ENCODE data around the gene CSMD2. TPM values are rescaled to one million over a fixed set of nuclear protein-coding genes. Genes with fewer than 3 reads are reported as not detected.
A peak's percentile ranks its signal among the peaks of the same experiment; 100 is the strongest.

CSMD2 gene
- polyA plus RNA-seq, 4 donors, result under 0.01 to 0.54 (median 0.09) TPM

DNA sequence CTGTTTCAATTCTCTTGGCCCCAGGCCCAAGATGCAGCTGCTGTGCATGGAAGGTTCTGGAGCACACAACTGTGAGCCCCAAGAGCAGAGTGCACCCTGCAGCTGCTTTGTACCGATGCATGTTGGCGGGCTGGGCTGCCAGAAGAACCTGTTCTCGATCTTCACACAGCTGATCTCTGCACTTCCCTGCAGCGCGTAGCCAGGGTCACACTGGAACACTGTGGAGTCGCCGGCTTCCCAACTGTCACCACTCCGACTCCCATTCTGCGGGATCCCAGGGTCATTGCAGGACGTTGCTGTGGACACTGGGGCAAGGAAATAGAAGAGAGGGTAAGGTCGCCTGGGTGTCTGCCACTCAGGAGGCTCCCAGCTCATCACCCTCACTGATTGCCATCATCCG lies 507.2 kb downstream of the CSMD2 start:
- DNase-seq (no peak), FAIRE-seq (no peak)
- 80 to 82% (median 82%) methylated on average over 12 of the region's 12 CpGs for WGBS, 3 donors

DNA sequence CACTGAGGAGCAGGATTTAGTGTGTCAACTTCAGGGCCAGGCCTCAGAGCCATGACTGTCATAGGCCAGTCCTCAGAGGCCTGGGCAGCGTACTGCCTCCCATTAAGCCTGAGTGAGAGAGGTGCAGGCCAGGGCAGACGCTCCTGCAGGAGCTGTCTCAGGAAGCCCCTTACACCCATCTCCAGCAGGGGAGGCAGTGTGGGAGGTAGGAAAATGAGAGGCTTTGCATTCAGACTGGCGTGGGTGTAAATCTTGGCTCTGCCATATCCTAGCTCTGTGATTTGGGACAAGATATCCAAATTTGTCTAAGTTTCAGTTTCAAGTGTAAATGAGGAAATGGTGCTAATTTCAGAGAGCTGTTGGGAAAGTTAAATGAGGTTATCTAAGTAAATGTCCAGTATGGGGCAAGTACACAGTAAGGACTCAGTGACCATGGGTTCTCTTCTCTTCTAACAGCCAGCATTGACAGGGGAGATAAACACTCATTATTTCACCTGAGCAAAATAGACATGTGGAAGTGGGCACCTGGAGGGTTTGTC lies 508.5 kb downstream of the CSMD2 start:
- H3K4me3 ChIP-seq (ENCODE audit: low read depth in 1 of 3, low read length in 3 of 3), result no peak overlapping the region
- WGBS, 3 donors, result 86 to 90% (median 88%) methylated on average over 3 of the region's 3 CpGs
- FAIRE-seq, result no peak
- no peaks in the 10 kb centered on the region for H3K9me3 ChIP-seq (ENCODE audit: control insufficient read depth in 2 of 2, insufficient read depth in 1 of 2, low read depth in 1 of 2, low read length in 1 of 2)
- H3K4me1 ChIP-seq (ENCODE audit: control insufficient read depth in 3 of 3, insufficient read depth in 2 of 3, low read depth in 1 of 3, low read length in 2 of 3), result peaks cover 0 to 4% (median 0%) of the 10 kb centered on the region in 3 donors
- DNase-seq, result no peak
- H3K36me3 ChIP-seq (ENCODE audit: control insufficient read depth in 3 of 3, insufficient read depth in 2 of 3, low read depth in 1 of 3, low read length in 3 of 3), result no peaks in the 10 kb centered on the region
- no peaks in the 10 kb centered on the region for H3K27me3 ChIP-seq (ENCODE audit: control insufficient read depth in 3 of 3, insufficient read depth in 3 of 3, low read length in 3 of 3)
- no peak overlapping the region for H3K27ac ChIP-seq (ENCODE audit: low read depth in 1 of 3, low read length in 2 of 3)

More for the DNA sequence above, 507.2 kb downstream of the CSMD2 start:
- no peak overlapping the region for H3K4me3 ChIP-seq (ENCODE audit: low read depth in 1 of 3, low read length in 3 of 3)
- no peaks in the 10 kb centered on the region for H3K9me3 ChIP-seq (ENCODE audit: control insufficient read depth in 2 of 2, insufficient read depth in 1 of 2, low read depth in 1 of 2, low read length in 1 of 2)
- peaks cover 0 to 4% (median 0%) of the 10 kb centered on the region in 3 donors for H3K4me1 ChIP-seq (ENCODE audit: control insufficient read depth in 3 of 3, insufficient read depth in 2 of 3, low read depth in 1 of 3, low read length in 2 of 3)
- H3K36me3 ChIP-seq (ENCODE audit: control insufficient read depth in 3 of 3, insufficient read depth in 2 of 3, low read depth in 1 of 3, low read length in 3 of 3), result no peaks in the 10 kb centered on the region
- H3K27me3 ChIP-seq (ENCODE audit: control insufficient read depth in 3 of 3, insufficient read depth in 3 of 3, low read length in 3 of 3), result no peaks in the 10 kb centered on the region
- no peak overlapping the region for H3K27ac ChIP-seq (ENCODE audit: low read depth in 1 of 3, low read length in 2 of 3)

DNA sequence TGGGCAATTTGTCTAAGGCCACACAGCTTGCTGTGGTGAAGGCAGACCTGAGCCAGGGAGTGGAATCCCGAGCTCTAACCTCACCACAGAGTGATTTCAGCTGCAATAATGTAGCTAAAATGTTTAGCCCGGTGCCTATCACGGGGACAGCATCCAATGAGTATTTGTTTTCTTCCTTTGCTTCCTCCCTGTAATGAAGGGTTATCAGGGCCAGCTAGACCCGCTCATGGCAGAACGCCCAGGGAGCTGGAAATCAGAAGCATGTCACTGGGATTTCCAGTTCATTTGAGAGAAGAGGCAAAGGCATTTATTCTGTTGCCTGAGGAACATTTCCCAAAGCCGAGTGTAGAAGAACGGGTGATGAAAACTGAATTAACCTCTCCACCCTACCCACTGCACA lies 509.5 kb downstream of the CSMD2 start:
- Histone ChIP-seq H3K4me3 (ENCODE audit: low read depth in 1 of 3, low read length in 3 of 3) (no peak overlapping the region), H3K4me1 (ENCODE audit: control insufficient read depth in 3 of 3, insufficient read depth in 2 of 3, low read depth in 1 of 3, low read length in 2 of 3) (peaks cover 0 to 4% (median 0%) of the 10 kb centered on the region in 3 donors), H3K9me3 (ENCODE audit: control insufficient read depth in 2 of 2, insufficient read depth in 1 of 2, low read depth in 1 of 2, low read length in 1 of 2) (no peaks in the 10 kb centered on the region), H3K27me3 (ENCODE audit: control insufficient read depth in 3 of 3, insufficient read depth in 3 of 3, low read length in 3 of 3) (no peaks in the 10 kb centered on the region), H3K36me3 (ENCODE audit: control insufficient read depth in 3 of 3, insufficient read depth in 2 of 3, low read depth in 1 of 3, low read length in 3 of 3) (no peaks in the 10 kb centered on the region), H3K27ac (ENCODE audit: low read depth in 1 of 3, low read length in 2 of 3) (no peak overlapping the region)
- FAIRE-seq (no peak), DNase-seq (no peak)
- WGBS, 3 donors, result 44 to 57% (median 51%) methylated on average over 7 of the region's 7 CpGs

DNA sequence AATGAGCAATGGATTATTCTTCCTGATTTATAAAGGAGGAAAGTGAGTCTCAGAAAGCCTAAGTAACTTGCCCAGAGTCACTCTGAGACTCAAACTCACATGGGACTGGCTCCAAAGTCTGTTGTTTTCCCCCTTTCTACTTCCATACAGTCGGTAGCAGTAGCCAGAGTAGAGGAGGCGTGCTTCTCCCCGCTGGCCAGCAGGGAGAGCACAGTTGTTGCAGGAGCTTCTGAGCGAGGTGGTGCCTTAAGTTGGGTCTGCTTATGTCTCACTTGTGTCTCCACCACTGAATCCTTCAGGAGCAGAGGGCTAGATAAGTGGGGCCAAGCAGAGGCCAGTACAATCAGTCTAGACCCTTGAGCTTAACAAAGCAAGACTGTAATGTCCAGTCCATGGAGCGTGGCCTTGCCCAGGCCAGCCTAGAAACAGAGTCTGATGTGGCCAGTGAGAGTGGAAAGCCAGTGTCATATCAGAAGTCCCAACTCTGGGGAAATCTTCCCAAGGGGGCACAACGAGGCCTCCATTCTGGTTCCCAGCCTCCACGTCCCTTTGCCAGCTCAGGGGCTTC lies 510.7 kb downstream of the CSMD2 start:
- H3K9me3 ChIP-seq (ENCODE audit: control insufficient read depth in 2 of 2, insufficient read depth in 1 of 2, low read depth in 1 of 2, low read length in 1 of 2), result no peaks in the 10 kb centered on the region
- WGBS, 3 donors, result 62 to 65% (median 63%) methylated on average over 7 of the region's 7 CpGs
- no peak overlapping the region for H3K27ac ChIP-seq (ENCODE audit: low read depth in 1 of 3, low read length in 2 of 3)
- DNase-seq (peak in 1 of 2 donors; percentile 14), FAIRE-seq (no peak)
- no peaks in the 10 kb centered on the region for H3K27me3 ChIP-seq (ENCODE audit: control insufficient read depth in 3 of 3, insufficient read depth in 3 of 3, low read length in 3 of 3)
- H3K4me1 ChIP-seq (ENCODE audit: control insufficient read depth in 3 of 3, insufficient read depth in 2 of 3, low read depth in 1 of 3, low read length in 2 of 3), result peaks cover 0 to 4% (median 0%) of the 10 kb centered on the region in 3 donors
- H3K36me3 ChIP-seq (ENCODE audit: control insufficient read depth in 3 of 3, insufficient read depth in 2 of 3, low read depth in 1 of 3, low read length in 3 of 3), result no peaks in the 10 kb centered on the region
- no peak overlapping the region for H3K4me3 ChIP-seq (ENCODE audit: low read depth in 1 of 3, low read length in 3 of 3)

DNA sequence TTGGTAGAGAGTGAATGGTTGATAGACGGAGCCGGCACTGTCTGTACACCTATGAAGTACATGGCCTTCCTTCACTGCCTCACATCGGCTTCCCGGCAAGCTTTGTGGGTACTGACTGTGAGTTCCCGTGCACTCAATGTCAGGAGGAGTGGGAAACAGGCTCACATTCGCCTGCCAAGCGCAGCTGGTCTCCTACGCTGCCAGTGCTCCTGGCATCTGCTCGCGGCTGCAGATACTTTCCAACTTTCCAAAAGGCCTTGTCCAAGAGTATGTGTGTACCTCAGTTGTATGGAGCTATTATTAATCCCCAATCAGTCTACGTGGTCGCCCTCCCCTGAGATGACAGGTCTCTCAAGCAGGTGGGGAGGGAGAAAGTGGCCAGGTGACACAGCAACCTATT lies 511.8 kb downstream of the CSMD2 start:
- H3K36me3 ChIP-seq (ENCODE audit: control insufficient read depth in 3 of 3, insufficient read depth in 2 of 3, low read depth in 1 of 3, low read length in 3 of 3), result no peaks in the 10 kb centered on the region
- no peak overlapping the region for H3K27ac ChIP-seq (ENCODE audit: low read depth in 1 of 3, low read length in 2 of 3)
- no peaks in the 10 kb centered on the region for H3K27me3 ChIP-seq (ENCODE audit: control insufficient read depth in 3 of 3, insufficient read depth in 3 of 3, low read length in 3 of 3)
- no peak overlapping the region for H3K4me3 ChIP-seq (ENCODE audit: low read depth in 1 of 3, low read length in 3 of 3)
- WGBS, 3 donors, result 86 to 93% (median 93%) methylated on average over 12 of the region's 12 CpGs
- no peaks in the 10 kb centered on the region for H3K9me3 ChIP-seq (ENCODE audit: control insufficient read depth in 2 of 2, insufficient read depth in 1 of 2, low read depth in 1 of 2, low read length in 1 of 2)
- DNase-seq (no peak), FAIRE-seq (no peak)
- H3K4me1 ChIP-seq (ENCODE audit: control insufficient read depth in 3 of 3, insufficient read depth in 2 of 3, low read depth in 1 of 3, low read length in 2 of 3), result peaks cover 0 to 4% (median 0%) of the 10 kb centered on the region in 3 donors

DNA sequence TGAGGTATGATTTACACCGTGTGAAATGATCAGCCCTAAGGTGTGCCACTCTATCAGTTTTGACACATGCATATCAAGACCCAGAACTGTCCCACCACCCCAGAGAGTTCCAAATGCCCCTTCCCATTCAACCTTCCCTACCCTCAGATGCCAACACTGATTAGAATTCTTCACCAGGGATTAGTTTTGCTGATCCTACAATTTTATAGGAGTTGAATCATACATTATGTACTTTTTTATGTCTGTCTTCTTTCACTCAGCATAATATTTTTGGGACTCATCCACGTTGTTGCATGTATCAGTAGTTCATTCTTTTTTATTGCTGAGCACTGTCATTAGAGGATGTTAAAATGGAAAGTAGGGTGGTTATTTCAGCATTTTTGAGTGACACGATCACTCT lies 514.3 kb downstream of the CSMD2 start:
- Histone ChIP-seq H3K9me3 (ENCODE audit: control insufficient read depth in 2 of 2, insufficient read depth in 1 of 2, low read depth in 1 of 2, low read length in 1 of 2) (no peaks in the 10 kb centered on the region), H3K36me3 (ENCODE audit: control insufficient read depth in 3 of 3, insufficient read depth in 2 of 3, low read depth in 1 of 3, low read length in 3 of 3) (no peaks in the 10 kb centered on the region), H3K27me3 (ENCODE audit: control insufficient read depth in 3 of 3, insufficient read depth in 3 of 3, low read length in 3 of 3) (no peaks in the 10 kb centered on the region), H3K4me3 (ENCODE audit: low read depth in 1 of 3, low read length in 3 of 3) (no peak overlapping the region), H3K27ac (ENCODE audit: low read depth in 1 of 3, low read length in 2 of 3) (no peak overlapping the region), H3K4me1 (ENCODE audit: control insufficient read depth in 3 of 3, insufficient read depth in 2 of 3, low read depth in 1 of 3, low read length in 2 of 3) (peaks cover 0 to 2% (median 0%) of the 10 kb centered on the region in 3 donors)
- no peak for DNase-seq
- no peak for FAIRE-seq
- 72 to 85% (median 76%) methylated on average over 3 of the region's 3 CpGs for WGBS, 3 donors

DNA sequence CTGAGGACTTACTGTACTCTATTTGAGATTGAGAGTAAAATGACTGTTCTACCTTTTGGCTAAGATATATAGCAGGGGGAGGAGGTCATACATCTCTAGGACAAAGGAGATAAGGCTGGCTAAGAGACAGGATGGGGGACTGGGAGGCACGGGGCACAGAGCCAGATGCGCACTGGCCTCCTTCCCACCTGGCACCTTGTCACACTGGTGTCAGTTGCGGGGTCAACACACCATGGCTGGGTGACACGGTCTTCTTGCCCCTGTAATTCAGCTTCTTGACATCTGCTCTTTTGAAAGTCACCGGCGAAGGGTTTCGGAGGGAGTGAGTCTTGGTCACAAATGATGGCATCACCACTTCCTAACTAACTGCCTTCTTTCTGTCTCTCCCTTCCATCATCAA lies 515.3 kb downstream of the CSMD2 start:
- Histone ChIP-seq H3K4me3 (ENCODE audit: low read depth in 1 of 3, low read length in 3 of 3) (no peak overlapping the region), H3K27me3 (ENCODE audit: control insufficient read depth in 3 of 3, insufficient read depth in 3 of 3, low read length in 3 of 3) (no peaks in the 10 kb centered on the region), H3K4me1 (ENCODE audit: control insufficient read depth in 3 of 3, insufficient read depth in 2 of 3, low read depth in 1 of 3, low read length in 2 of 3) (no peaks in the 10 kb centered on the region), H3K9me3 (ENCODE audit: control insufficient read depth in 2 of 2, insufficient read depth in 1 of 2, low read depth in 1 of 2, low read length in 1 of 2) (no peaks in the 10 kb centered on the region), H3K36me3 (ENCODE audit: control insufficient read depth in 3 of 3, insufficient read depth in 2 of 3, low read depth in 1 of 3, low read length in 3 of 3) (no peaks in the 10 kb centered on the region), H3K27ac (ENCODE audit: low read depth in 1 of 3, low read length in 2 of 3) (no peak overlapping the region)
- 81 to 87% (median 87%) methylated on average over 7 of the region's 7 CpGs for WGBS, 3 donors
- no peak for FAIRE-seq
- no peak for DNase-seq

DNA sequence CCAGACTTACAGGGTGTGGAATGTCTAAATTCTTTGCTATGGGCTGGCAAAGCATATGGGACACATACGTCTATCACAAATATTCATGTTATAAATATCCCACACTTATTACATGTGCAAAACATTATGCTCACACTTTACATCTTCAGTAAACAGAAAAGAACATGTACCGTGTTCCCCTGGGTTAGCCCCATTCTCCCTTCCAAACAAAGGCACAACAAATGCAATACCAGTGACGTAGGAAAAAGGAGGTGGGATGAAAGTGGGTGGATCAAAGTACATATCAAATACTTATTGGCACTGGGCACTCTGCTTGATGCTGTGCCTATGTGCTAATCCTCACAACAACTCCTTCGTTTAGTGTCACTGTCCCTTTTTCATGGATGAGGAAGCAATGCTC lies 521.8 kb downstream of the CSMD2 start:
- FAIRE-seq, result no peak
- peaks cover 0 to 4% (median 0%) of the 10 kb centered on the region in 3 donors for H3K27me3 ChIP-seq (ENCODE audit: control insufficient read depth in 3 of 3, insufficient read depth in 3 of 3, low read length in 3 of 3)
- no peak overlapping the region for H3K4me3 ChIP-seq (ENCODE audit: low read depth in 1 of 3, low read length in 3 of 3)
- no peak for DNase-seq
- WGBS, 3 donors, result 38 to 64% (median 48%) methylated on average over 4 of the region's 4 CpGs
- H3K4me1 ChIP-seq (ENCODE audit: control insufficient read depth in 3 of 3, insufficient read depth in 2 of 3, low read depth in 1 of 3, low read length in 2 of 3), result no peaks in the 10 kb centered on the region
- no peaks in the 10 kb centered on the region for H3K9me3 ChIP-seq (ENCODE audit: control insufficient read depth in 2 of 2, insufficient read depth in 1 of 2, low read depth in 1 of 2, low read length in 1 of 2)
- H3K27ac ChIP-seq (ENCODE audit: low read depth in 1 of 3, low read length in 2 of 3), result no peak overlapping the region
- no peaks in the 10 kb centered on the region for H3K36me3 ChIP-seq (ENCODE audit: control insufficient read depth in 3 of 3, insufficient read depth in 2 of 3, low read depth in 1 of 3, low read length in 3 of 3)
